GM04503 (cell line): ENCODE results near the gene DNAAF8.
"Not testable (repeated sequence)": the region's sequence is repeated elsewhere in the genome, so short reads cannot be mapped to it uniquely, and the experiment has no call there.

Experiments used
- DNase-seq: peaks from one replicate; pipeline ENCODE4 v3.0.0-alpha.2; 2012; ENCODE audit warnings: low read depth

DNAAF8 gene

DNA sequence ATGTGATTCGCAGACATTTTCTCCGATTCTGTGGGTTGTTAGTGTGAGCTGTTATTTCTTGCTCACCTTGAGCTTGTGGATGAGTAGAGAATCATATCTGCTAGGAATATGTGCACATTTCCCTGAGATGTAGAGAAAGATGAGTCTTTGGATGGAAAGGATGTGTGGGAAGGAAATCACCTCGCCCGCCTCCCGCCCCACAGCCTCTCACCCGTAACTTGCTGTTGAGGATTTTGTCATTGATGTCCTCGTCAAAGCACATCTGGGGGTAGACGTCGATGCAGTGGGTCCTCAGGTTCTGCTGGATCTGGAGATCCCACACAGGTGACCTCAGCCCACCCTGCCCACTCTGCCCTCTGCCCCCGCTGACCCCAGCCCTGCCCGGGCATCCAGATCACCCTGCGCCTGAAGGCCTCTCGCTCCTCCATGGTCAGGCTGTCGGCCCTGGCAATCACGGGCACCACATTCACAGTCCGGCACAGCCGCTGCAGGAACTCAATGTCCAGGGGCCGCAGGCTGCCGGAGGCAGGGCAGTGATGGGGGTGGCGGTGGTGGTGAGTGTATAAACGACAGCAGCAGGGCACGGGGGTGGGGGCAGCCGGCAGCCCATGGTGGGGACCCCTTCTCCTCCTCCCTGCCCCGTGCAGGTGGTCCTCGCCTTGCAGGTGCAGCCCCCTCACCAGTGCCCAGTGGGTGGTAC lies 49.1 kb downstream of the DNAAF8 start:
- DNase-seq, result no peak

- DNase-seq, result no peak
These were observed 49.6 kb downstream of the DNAAF8 start for GRCh38 chr16:4783951-4784336.

GRCh38 chr16:4784444-4784987 lies 50.2 kb downstream of the DNAAF8 start:
- not testable (repeated sequence) for DNase-seq

GRCh38 chr16:4785758-4786433 lies 51.6 kb downstream of the DNAAF8 start:
- DNase-seq, result no peak

DNA sequence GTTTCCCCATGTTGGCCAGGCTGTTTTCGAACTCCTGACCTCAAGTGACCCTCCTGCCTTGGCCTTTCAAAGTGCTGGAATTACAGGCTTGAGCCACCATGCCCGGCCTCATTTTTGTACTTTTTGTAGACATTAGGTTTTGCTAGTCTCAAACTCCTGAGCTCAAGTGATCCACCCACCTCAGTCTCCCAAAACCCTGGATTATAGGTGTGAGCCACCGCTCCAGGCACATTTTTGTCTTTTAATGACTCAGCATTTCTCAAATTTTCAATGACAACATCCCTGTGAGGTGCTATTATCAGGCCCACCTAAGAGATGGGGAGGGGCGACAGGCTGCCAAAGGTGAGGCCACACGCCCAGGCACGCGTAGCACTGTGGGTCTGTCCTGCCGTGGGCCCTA lies 52.7 kb downstream of the DNAAF8 start:
- no peak for DNase-seq

GRCh38 chr16:4787627-4788482 lies 53.5 kb downstream of the DNAAF8 start, which contains the start of gene SEPTIN12:
SEPTIN12 (minus strand) TSS chr16:4788345; CDS start chr16:4787645, 700 bp downstream.
- no peak for DNase-seq

- no peak for DNase-seq
These were observed 54.2 kb downstream of the DNAAF8 start for GRCh38 chr16:4788489-4788889.

GRCh38 chr16:4788910-4789309 lies 54.6 kb downstream of the DNAAF8 start:
- no peak for DNase-seq

GRCh38 chr16:4790261-4790660 lies 55.9 kb downstream of the DNAAF8 start:
- no peak for DNase-seq

- no peak for DNase-seq
These were observed 56.5 kb downstream of the DNAAF8 start for GRCh38 chr16:4790871-4791270.

- no peak for DNase-seq
These were observed 58.7 kb downstream of the DNAAF8 start for GRCh38 chr16:4792951-4793513.

GRCh38 chr16:4795181-4795827 lies 61.0 kb downstream of the DNAAF8 start, which contains the start of gene SMIM22:
SMIM22 (plus strand) TSS chr16:4795369; CDS start chr16:4795735, 366 bp downstream.
- no peak for DNase-seq

GRCh38 chr16:4795828-4796572 lies 61.7 kb downstream of the DNAAF8 start:
- no peak for DNase-seq

GRCh38 chr16:4796982-4797804 lies 62.9 kb downstream of the DNAAF8 start:
- DNase-seq, result no peak

DNA sequence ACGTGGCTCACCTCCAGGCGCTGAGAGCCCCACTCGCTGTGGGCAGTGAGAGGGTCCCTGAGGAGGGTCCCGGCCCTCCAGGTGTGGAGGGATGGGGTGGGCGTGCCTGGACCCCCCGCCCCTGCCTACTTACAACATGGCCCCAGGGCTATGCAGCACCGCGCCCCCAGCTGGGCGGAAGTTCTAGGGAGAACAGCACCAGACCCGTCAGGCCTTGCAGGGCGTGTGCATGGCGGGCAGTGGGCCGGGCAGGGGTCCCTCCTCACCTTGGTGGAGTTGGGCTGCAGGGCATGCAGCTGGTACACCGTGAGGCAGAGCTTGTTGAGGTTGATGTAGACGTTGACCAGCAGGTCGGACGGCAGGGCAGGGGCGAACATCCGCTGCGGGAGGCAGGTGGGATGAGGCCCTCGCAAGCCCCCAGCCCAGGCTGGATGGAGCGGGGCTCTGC lies 63.5 kb downstream of the DNAAF8 start:
- no peak for DNase-seq

- DNase-seq, result no peak
These were observed 64.1 kb downstream of the DNAAF8 start for GRCh38 chr16:4798456-4798855.
